Fibroblast of pulmonary artery (primary cell): Measurements from ENCODE around the gene DIAPH3.
A peak's percentile ranks its signal among the peaks of the same experiment; 100 is the strongest.
"Not testable (repeated sequence)": the region's sequence is repeated elsewhere in the genome, so short reads cannot be mapped to it uniquely, and the experiment has no call there.

Source experiments
- DNase-seq: peaks from one replicate; pipeline ENCODE4 v3.0.0-alpha.2; 2010; ENCODE audit warnings: low read depth
- H3K4me3 ChIP-seq: replicated peaks from 2 replicates; pipeline ENCODE4 v1.5.1; 2011; ENCODE audit warnings: low read depth, mild to moderate bottlenecking, control low read depth, low read length, moderate library complexity
- TF ChIP-seq, protein P1 (sequence below): IDR thresholded peaks from 2 replicates; pipeline ENCODE4 v1.5.1; 2011; ENCODE audit warnings: mild to moderate bottlenecking, control low read depth, low read length, inconsistent platforms; ENCODE audit errors: missing control alignments

DIAPH3 gene

GRCh38 chr13:60163478-60164233, at the start of gene DIAPH3:
Gene DIAPH3, minus strand, starts transcription at chr13:60163928. Its CDS starts 162 bp downstream, at chr13:60163766.
- DNase-seq, result peak; percentile 96
- peak within 1 kb of the TSS; percentile 91 for H3K4me3 ChIP-seq
- TF ChIP-seq, protein P1, sequence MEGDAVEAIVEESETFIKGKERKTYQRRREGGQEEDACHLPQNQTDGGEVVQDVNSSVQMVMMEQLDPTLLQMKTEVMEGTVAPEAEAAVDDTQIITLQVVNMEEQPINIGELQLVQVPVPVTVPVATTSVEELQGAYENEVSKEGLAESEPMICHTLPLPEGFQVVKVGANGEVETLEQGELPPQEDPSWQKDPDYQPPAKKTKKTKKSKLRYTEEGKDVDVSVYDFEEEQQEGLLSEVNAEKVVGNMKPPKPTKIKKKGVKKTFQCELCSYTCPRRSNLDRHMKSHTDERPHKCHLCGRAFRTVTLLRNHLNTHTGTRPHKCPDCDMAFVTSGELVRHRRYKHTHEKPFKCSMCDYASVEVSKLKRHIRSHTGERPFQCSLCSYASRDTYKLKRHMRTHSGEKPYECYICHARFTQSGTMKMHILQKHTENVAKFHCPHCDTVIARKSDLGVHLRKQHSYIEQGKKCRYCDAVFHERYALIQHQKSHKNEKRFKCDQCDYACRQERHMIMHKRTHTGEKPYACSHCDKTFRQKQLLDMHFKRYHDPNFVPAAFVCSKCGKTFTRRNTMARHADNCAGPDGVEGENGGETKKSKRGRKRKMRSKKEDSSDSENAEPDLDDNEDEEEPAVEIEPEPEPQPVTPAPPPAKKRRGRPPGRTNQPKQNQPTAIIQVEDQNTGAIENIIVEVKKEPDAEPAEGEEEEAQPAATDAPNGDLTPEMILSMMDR, result no peak

- H3K4me3 ChIP-seq, result no peak overlapping the region
- TF ChIP-seq, protein P1, result no peak
- no peak for DNase-seq
Observed at GRCh38 chr13:60213236-60213744, 49.6 kb upstream of the DIAPH3 start.

- H3K4me3 ChIP-seq, result no peak overlapping the region
- TF ChIP-seq, protein P1, result no peak
- DNase-seq, result no peak
Observed at GRCh38 chr13:60211548-60211947, 47.8 kb upstream of the DIAPH3 start.

DNA sequence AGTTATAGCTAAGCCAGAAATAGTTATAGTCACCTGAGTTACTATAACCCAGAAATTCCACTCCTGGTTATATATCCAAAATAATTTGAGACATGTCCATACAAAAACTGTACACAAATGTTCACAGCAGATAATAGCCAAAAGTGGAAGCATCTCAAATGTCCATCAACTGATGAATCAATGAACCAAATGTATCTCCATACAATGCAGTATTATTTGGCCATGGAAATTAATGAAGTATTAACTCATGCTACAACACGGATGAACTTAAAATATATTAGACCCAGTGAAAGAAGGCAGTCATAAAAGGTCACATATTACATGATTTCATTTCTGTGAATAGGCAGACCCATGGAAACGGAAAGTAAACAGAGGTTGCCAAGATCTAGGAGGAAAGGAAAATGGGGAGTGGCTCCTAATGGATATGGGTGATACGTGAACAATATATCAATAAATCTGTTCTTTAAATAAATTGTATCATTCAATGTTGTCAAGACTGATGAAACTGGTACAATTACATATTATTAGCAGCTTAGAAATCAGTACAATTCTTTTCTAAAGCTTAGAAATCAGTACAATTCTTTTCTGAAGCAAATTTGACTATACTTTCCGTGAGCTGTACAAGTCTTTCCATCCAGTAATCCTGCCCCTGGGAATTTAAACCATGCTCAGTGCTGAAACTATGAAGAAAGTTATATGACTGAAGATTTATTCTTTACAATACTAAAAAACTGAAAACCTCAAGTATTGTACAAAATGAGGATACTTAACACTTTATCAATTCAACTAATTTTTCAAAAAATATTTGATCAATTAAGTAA, 47.0 kb upstream of the DIAPH3 start:
- TF ChIP-seq, protein P1, result no peak
- no peak overlapping the region for H3K4me3 ChIP-seq
- no peak for DNase-seq

DNA sequence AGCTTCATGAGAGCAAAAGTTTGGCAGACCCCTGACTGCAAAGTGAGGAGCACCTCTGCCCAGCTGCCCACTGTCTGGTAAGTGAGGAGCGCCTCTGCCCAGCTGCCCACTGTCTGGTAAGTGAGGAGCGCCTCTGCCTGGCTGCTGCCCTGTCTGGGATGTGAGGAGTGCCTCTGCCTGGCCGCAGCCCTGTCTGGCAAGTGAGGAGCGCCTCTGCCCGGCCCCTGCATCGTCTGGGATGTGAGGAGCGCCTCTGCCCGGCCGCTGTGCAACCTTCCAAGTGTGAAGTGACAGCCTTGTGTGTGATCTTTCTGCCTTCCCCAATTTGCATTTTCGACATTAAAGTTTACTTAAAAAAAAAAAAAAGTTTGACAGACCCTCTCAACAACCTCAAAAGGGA, 41.8 kb upstream of the DIAPH3 start:
- DNase-seq, H3K4me3 ChIP-seq: not testable (repeated sequence)

DNA sequence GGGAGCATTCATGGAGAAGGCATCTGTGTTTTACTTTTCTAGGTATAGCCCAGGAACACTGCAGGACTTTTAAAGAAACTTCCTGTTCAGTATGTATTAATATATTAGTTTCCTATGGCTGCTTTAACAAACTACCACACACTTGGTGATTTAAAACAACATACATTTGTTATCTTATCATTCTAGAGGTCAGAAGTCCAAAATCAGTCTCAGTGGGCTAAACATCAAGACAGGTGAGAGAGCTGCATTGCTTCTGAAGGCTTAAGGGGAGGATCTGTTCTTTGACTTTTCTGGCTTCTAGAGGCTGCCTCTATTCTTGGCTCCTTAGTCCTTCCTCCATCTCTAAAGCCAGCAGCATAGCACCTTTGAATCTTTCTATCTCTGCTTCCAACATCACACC, 37.6 kb upstream of the DIAPH3 start:
- TF ChIP-seq, protein P1, result no peak
- H3K4me3 ChIP-seq, result no peak overlapping the region
- DNase-seq, result no peak

DNA sequence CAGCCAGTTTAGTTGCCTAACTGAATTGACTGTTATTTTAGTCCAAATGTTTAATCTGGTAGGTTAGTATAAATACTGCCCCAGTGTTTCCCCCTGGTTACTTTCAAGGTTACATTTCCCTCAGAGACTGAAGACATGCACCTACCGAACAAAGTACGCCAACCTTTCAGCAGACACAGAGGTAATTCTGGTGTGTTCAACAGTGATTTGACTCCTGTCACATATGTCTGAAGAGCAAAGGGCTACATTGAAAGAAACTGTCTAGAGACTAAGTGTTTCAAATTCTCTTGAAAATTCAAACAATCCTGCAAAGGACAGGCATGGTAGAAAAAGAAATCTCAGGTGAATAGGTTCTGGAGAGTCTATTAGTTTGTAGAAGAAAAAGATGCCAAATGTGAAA, 32.2 kb upstream of the DIAPH3 start:
- DNase-seq, H3K4me3 ChIP-seq: not testable (repeated sequence)
